NCI-H345 treated with DMSO at 0.1 percent for 48 hours (cell line): ENCODE results near the gene CDH6.

Experiments used
- DNase-seq: peaks from one replicate; lab custom pipeline; 2025; ENCODE audit not compliant: unreplicated experiment; lab: John Stamatoyannopoulos, UW

CDH6 gene

DNA sequence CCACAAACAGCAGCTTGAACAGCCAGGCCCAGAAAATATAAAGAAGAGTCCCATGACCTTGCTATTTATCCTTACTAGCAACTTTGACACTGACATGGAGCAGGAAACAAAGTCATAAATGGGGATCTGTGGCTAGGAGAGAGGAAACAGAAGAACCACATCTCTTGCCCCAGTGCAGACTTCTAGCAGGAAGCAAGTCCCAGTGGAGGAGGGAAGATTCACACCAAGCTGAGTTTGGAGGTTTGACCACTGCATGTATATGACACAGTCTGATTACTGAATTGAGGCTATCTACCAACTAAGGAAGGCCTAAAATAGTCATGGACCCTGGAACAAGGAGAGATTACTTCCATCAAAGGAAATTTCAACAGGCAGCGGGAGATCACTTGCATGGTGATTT lies 51.4 kb downstream of the CDH6 start:
- DNase-seq: no peak

DNA sequence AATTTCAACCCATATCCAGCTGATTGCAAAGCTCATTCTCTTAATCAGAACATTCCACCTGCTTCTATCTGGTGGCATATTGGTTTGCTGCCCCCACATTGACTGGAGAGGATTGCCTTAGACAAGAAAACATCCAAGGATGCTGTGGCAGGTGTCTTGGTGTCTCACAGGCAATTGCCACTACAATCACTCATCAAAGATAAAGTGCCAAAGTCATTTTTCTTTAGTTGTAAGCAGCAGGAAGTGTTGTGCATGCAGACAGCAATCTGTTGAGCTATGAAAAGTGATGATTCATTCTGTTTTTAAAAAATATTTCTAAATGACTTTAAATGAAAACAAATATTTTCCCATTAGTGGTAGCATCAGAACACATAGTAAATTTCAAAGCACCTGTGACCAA lies 53.9 kb downstream of the CDH6 start:
- DNase-seq: no peak

DNA sequence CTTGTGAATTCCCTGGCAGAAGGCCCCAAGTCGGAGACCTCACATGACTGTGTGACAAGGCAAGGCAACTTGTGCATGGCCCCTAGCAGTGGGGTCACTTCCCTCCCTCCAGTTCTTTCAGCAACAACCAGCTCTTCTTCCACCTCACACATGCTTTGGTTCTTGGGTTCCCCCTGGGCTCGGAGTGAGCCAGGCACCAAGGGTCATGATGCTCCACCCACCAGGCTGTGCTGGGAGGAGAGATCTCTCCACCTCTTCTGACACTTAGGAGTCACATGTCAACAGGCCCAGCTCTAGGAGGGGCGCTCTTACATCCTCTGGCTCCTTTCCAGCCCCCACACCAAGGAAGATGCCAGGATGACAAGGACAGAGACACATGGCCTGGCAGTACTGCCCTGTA lies 56.7 kb downstream of the CDH6 start:
- no peak for DNase-seq

DNA sequence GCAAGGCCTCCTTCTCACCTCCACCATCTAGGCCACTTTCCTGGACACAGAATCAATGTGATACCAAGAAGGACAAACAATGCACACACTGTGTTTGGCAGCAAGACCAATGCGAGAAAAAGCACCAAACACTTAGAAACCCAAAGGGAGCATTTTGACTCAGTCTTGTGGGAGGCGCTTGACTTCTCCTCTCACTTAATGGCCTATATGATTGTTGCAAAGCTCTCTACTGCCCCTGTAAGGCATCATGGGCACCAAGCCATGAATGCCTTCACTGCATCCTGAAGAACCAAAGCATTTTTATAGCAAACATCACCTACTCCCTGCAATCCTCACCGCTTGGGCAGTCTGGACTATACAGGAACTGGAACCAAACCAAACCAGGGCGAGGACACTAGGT lies 57.5 kb downstream of the CDH6 start:
- no peak for DNase-seq

GRCh38 chr5:31255041-31255440 lies 61.6 kb downstream of the CDH6 start:
- DNase-seq: no peak

GRCh38 chr5:31268256-31268655 lies 74.8 kb downstream of the CDH6 start:
- no peak for DNase-seq

DNA sequence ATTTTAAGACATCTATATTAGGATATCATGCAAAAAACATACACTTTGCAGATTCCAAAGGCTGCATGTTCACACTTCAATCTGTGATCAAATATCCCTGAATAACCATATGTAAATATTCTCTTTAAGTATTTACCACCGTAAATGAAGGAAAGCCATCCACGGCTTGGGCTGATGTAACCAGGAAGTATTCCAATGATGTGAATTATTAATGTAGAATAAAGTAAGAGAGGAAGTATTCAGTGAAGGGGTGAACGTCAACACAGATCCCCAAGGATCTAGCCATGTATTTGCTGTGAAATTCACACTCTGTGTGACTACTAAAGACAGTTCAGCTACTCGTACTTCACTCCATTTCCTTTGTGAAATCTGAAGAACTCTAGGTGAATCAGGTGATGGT lies 75.2 kb downstream of the CDH6 start:
- DNase-seq: no peak

DNA sequence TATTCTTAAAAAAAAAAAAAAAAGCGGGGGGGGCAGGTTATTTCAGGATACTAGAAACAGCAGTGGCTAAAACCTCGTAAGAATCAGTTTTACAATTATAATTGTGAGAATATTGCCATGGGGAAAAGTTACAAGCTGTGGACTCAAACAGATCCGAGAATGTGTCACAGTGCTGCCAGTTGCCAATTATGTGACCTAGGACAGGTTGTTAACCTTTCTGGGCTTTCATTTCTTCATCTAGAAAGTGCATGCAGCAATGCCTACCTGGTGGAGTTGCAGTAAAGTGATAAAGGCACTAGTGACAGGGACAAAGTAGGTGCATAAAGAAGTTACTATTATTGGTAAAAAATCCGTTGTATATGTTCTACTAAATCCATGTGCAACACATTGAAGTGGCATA lies 75.8 kb downstream of the CDH6 start:
- no peak for DNase-seq

DNA sequence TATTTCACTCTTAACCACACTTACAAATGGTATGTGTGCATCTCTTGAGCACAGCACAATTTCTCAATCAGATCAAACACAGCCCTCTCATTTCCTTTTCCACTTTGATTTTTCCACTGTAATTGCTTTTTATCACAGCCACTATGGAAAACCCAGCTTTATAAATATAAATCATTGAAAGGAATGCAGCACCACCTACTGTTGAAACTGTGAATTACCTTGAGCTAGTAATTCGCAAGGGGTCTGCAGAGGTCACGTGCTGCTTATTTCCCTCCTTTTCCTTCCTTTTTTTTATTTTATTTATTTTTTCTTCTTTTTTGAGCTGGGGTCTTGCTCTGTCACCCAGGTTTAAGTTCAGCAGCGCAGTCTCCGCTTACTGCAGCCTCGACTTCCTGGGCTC lies 76.9 kb downstream of the CDH6 start:
- DNase-seq: peak; percentile 22

- no peak for DNase-seq
Observed at GRCh38 chr5:31271567-31271966, 78.1 kb downstream of the CDH6 start.

- DNase-seq: no peak
Observed at GRCh38 chr5:31273161-31273560, 79.7 kb downstream of the CDH6 start.

GRCh38 chr5:31273631-31274378 lies 80.3 kb downstream of the CDH6 start:
- DNase-seq: no peak

- DNase-seq: no peak
Observed at GRCh38 chr5:31280210-31280609, 86.7 kb downstream of the CDH6 start.

GRCh38 chr5:31283326-31283725 lies 89.8 kb downstream of the CDH6 start:
- no peak for DNase-seq

GRCh38 chr5:31285025-31285424 lies 91.5 kb downstream of the CDH6 start:
- no peak for DNase-seq

- no peak for DNase-seq
Observed at GRCh38 chr5:31287985-31288384, 94.5 kb downstream of the CDH6 start.

GRCh38 chr5:31289429-31289828 lies 95.9 kb downstream of the CDH6 start:
- DNase-seq: no peak

- DNase-seq: no peak
Observed at GRCh38 chr5:31291323-31291854, 97.9 kb downstream of the CDH6 start.

- DNase-seq: no peak
Observed at GRCh38 chr5:31300501-31300900, 107.0 kb downstream of the CDH6 start.

GRCh38 chr5:31301833-31302232 lies 108.3 kb downstream of the CDH6 start:
- DNase-seq: no peak

DNA sequence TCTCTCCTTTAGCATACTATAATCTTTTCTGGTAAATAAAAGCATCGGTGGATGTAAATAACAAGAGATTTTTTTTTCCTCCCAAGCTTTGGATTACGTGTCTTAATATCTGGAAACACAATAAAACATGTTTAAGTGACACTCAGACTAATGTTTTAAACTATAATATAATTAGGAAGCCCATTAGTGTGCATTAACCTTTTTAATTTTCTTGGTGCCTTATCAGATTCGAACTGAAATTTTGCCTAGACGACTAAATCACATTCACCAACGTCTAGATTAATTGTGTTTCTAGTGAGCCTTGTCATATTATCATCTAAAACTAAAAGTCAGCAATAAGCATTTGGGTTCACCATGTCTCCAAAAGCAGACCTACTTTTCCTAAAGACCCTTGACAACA lies 110.2 kb downstream of the CDH6 start:
- no peak for DNase-seq

DNA sequence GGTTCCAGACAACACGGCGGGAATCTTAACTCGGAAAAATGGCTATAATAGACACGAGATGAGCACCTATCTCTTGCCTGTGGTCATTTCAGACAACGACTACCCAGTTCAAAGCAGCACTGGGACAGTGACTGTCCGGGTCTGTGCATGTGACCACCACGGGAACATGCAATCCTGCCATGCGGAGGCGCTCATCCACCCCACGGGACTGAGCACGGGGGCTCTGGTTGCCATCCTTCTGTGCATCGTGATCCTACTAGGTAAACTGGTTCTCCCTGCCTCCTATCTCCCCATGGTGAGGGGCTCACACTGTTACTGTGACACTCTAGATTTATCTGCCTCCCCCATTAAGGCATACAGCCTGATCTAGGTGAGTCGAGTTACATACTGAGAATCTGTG lies 124.2 kb downstream of the CDH6 start:
- DNase-seq: no peak

DNA sequence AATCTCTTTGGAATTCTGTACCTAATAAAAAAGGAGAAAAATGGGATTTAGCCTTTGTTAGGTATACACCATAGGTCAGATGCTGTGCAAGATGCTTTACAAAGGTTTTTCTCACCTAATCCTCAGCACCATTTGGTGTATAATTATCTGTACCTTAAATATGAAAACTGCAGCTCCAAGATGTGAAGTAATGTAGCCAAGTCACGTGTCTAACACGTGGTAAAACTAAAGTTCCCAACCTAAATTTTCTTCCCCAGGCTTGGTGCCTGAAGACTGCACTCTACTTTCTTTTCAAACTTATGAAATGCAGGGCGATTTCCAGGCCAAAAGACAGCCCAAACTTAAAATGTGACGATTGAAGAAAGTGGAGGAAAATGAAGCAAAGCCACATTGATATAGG lies 125.8 kb downstream of the CDH6 start:
- no peak for DNase-seq
